K562 (cell line): ENCODE data around the gene KAT7.

Source experiments
- COPS2 ChIP-seq: fragments of 450-650 bp; conservative IDR thresholded peaks from 2 replicates; pipeline ENCODE4 v1.6.1; 2016; ENCODE audit warnings: mild to moderate bottlenecking, moderate library complexity
- CTCF ChIP-seq, 3 experiments: IDR thresholded peaks in 2 of 3; conservative IDR thresholded peaks in 1 of 3; 2 replicates each; pipeline ENCODE4 v1.5.1; 2011 to 2012; ENCODE audit warnings: low read length in 3 of 3, mild to moderate bottlenecking in 3 of 3, control low read depth in 2 of 3, improper control_type of control experiment in 1 of 3, inconsistent platforms in 1 of 3, low read depth in 1 of 3, mixed read lengths in 1 of 3, moderate library complexity in 1 of 3; ENCODE audit not compliant: insufficient read depth in 2 of 3
- DEAF1 ChIP-seq: fragments of 450-650 bp; formaldehyde crosslinking; IDR thresholded peaks from 2 replicates; pipeline ENCODE4 v1.4.0; 2020; ENCODE audit warnings: mild to moderate bottlenecking, moderate library complexity
- GMEB1 ChIP-seq: fragments of 250-450 bp; sonication (Bioruptor Pico); IDR thresholded peaks from 2 replicates; pipeline ENCODE4 v1.4.0; 2020; ENCODE audit warnings: mild to moderate bottlenecking
- MTF1 ChIP-seq: fragments of 250-450 bp; sonication (Bioruptor Pico); IDR thresholded peaks from 2 replicates; pipeline ENCODE4 v1.9.0; 2021; ENCODE audit warnings: moderate library complexity, mild to moderate bottlenecking, inconsistent platforms, borderline replicate concordance
- POLR2A ChIP-seq: fragments of 450-650 bp; conservative IDR thresholded peaks from 2 replicates; pipeline ENCODE4 v1.6.1; 2016
- SIN3A ChIP-seq, 2 experiments: fragments of 150-350 bp in 1 of 2; IDR thresholded peaks; 2 replicates each; pipeline ENCODE4 v1.6.1; 2011 to 2016; ENCODE audit warnings: borderline replicate concordance in 2 of 2, low read depth in 2 of 2, low read length in 2 of 2, mild to moderate bottlenecking in 2 of 2, moderate library complexity in 2 of 2; ENCODE audit not compliant: control insufficient read depth in 1 of 2
- SMC3 ChIP-seq: conservative IDR thresholded peaks from 2 replicates; pipeline ENCODE4 v1.6.1; 2011; ENCODE audit warnings: low read depth, low read length, improper control_type of control experiment; ENCODE audit not compliant: insufficient read depth
- SREBF2 ChIP-seq: sonication (generic); formaldehyde crosslinking; IDR thresholded peaks from 2 replicates; pipeline ENCODE4 v1.4.0; 2020; ENCODE audit warnings: mild to moderate bottlenecking, missing genetic modification reagents
- TRIM28 ChIP-seq: fragments of 450-650 bp; IDR thresholded peaks from 2 replicates; pipeline ENCODE4 v1.6.1; 2017
- ZKSCAN1 ChIP-seq: fragments of 150-350 bp; IDR thresholded peaks from 2 replicates; pipeline ENCODE4 v1.6.1; 2016; ENCODE audit warnings: low read depth, low read length
- ZNF717 ChIP-seq: fragments of 250-450 bp; sonication (Bioruptor Pico); IDR thresholded peaks from 2 replicates; pipeline ENCODE4 v1.5.0; 2021
- ZNF76 ChIP-seq: fragments of 250-450 bp; sonication (Bioruptor Pico); IDR thresholded peaks from 2 replicates; pipeline ENCODE4 v1.4.0; 2020; ENCODE audit warnings: mild to moderate bottlenecking, moderate library complexity, borderline replicate concordance

GRCh38 chr17:49783071-49783715 is 5.3 kb upstream of the KAT7 start:
- TF ChIP-seq MTF1 (no peak), SMC3 (no peak), DEAF1 (no peak), SREBF2 (CRISPR knock-in tag) (no peak), ZKSCAN1 (no peak), TRIM28 (no peak), GMEB1 (CRISPR knock-in tag) (no peak), CTCF (IDR thresholded peaks at IDR 0.05 in 2 of 3, conservative IDR thresholded peaks at IDR 0.05 in 1 of 3; ENCODE audit: insufficient read depth in 2 of 3, low read depth in 1 of 3, low read length in 3 of 3) (no peak), ZNF76 (no peak), SIN3A (IDR thresholded peaks at IDR 0.05; ENCODE audit: borderline replicate concordance in 2 of 2, control insufficient read depth in 1 of 2, low read depth in 2 of 2, low read length in 2 of 2) (no peak), COPS2 (no peak), POLR2A (no peak), ZNF717 (CRISPR knock-in tag) (no peak)
